ENCODE measurements around the gene PLEKHS1.
"Not testable (repeated sequence)": the region's sequence is repeated elsewhere in the genome, so short reads cannot be mapped to it uniquely, and the experiment has no call there.

PLEKHS1 gene

GRCh38 chr10:113801569-113801968 is 50.1 kb downstream of the PLEKHS1 start:
- TF ChIP-seq CTCF (IDR thresholded peaks at IDR 0.05; ENCODE audit: control insufficient read depth, insufficient read depth, low read depth, low read length, missing control alignments), result no peak
- H3K4me3 ChIP-seq (ENCODE audit: control insufficient read depth, low read depth, low read length), result no peak overlapping the region
- no peak for DNase-seq (ENCODE audit: low read depth)

GRCh38 chr10:113802997-113803396 is 51.5 kb downstream of the PLEKHS1 start:
- no peak for TF ChIP-seq CTCF (IDR thresholded peaks at IDR 0.05; ENCODE audit: control insufficient read depth, insufficient read depth, low read depth, low read length, missing control alignments)
- H3K4me3 ChIP-seq (ENCODE audit: control insufficient read depth, low read depth, low read length), result no peak overlapping the region
- no peak for DNase-seq (ENCODE audit: low read depth)

GRCh38 chr10:113806503-113806902 is 55.0 kb downstream of the PLEKHS1 start:
- DNase-seq (ENCODE audit: low read depth), result no peak
- no peak for TF ChIP-seq CTCF (IDR thresholded peaks at IDR 0.05; ENCODE audit: control insufficient read depth, insufficient read depth, low read depth, low read length, missing control alignments)
- H3K4me3 ChIP-seq (ENCODE audit: control insufficient read depth, low read depth, low read length), result no peak overlapping the region

- TF ChIP-seq CTCF (IDR thresholded peaks at IDR 0.05; ENCODE audit: control insufficient read depth, insufficient read depth, low read depth, low read length, missing control alignments), result no peak
- DNase-seq (ENCODE audit: low read depth), result no peak
- H3K4me3 ChIP-seq (ENCODE audit: control insufficient read depth, low read depth, low read length), result no peak overlapping the region
Observed at GRCh38 chr10:113808168-113808567, 56.7 kb downstream of the PLEKHS1 start.

- not testable (repeated sequence) for H3K4me3 ChIP-seq (ENCODE audit: control insufficient read depth, low read depth, low read length); DNase-seq (ENCODE audit: low read depth)
Observed at GRCh38 chr10:113814700-113815099, 63.2 kb downstream of the PLEKHS1 start.

GRCh38 chr10:113819989-113820388 is 68.5 kb downstream of the PLEKHS1 start:
- TF ChIP-seq CTCF (IDR thresholded peaks at IDR 0.05; ENCODE audit: control insufficient read depth, insufficient read depth, low read depth, low read length, missing control alignments), result no peak
- no peak for DNase-seq (ENCODE audit: low read depth)
- H3K4me3 ChIP-seq (ENCODE audit: control insufficient read depth, low read depth, low read length), result no peak overlapping the region

- TF ChIP-seq CTCF (IDR thresholded peaks at IDR 0.05; ENCODE audit: control insufficient read depth, insufficient read depth, low read depth, low read length, missing control alignments), result no peak
- no peak overlapping the region for H3K4me3 ChIP-seq (ENCODE audit: control insufficient read depth, low read depth, low read length)
- DNase-seq (ENCODE audit: low read depth), result no peak
Observed at GRCh38 chr10:113820507-113820906, 69.0 kb downstream of the PLEKHS1 start.

GRCh38 chr10:113821306-113821705 is 69.8 kb downstream of the PLEKHS1 start:
- DNase-seq (ENCODE audit: low read depth); H3K4me3 ChIP-seq (ENCODE audit: control insufficient read depth, low read depth, low read length): not testable (repeated sequence)

All from AG09309 (cell line).